MM.1S (cell line): ENCODE results near the gene SCYGR4.

Source experiments
- EZH2phosphoT487 ChIP-seq: fragments of 300-600 bp; sonication (generic); IDR thresholded peaks from 2 replicates; pipeline ENCODE4 v1.6.1; 2018; ENCODE audit warnings: antibody characterized with exemption, low read length
- TF ChIP-seq, protein P1 (sequence below): fragments of 300-600 bp; sonication (generic); IDR thresholded peaks from 2 replicates; pipeline ENCODE4 v1.5.1; 2016; ENCODE audit warnings: antibody characterized with exemption, low read length, mixed read lengths

DNA sequence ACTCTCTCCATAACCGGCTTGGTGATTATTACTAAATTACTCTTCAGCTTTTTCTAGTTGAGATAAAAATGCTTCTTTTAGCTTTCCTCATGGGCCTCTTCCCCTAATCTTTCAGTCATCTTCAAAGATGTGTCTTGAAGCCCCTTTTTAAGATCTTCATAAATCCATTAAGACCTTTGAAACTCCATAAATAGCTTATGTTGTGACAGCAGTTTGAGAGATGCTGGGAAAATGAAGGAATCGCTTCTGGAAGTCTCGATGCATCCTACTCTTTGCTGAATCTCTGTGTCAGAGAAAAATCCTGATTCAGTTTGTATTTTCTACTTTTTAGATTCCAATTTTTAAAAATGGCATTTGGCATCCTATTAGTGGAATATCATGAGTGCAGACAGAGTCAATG is 13.0 kb downstream of the SCYGR4 start:
- TF ChIP-seq, protein P1, sequence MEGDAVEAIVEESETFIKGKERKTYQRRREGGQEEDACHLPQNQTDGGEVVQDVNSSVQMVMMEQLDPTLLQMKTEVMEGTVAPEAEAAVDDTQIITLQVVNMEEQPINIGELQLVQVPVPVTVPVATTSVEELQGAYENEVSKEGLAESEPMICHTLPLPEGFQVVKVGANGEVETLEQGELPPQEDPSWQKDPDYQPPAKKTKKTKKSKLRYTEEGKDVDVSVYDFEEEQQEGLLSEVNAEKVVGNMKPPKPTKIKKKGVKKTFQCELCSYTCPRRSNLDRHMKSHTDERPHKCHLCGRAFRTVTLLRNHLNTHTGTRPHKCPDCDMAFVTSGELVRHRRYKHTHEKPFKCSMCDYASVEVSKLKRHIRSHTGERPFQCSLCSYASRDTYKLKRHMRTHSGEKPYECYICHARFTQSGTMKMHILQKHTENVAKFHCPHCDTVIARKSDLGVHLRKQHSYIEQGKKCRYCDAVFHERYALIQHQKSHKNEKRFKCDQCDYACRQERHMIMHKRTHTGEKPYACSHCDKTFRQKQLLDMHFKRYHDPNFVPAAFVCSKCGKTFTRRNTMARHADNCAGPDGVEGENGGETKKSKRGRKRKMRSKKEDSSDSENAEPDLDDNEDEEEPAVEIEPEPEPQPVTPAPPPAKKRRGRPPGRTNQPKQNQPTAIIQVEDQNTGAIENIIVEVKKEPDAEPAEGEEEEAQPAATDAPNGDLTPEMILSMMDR, result no peak
- no peak for TF ChIP-seq EZH2phosphoT487
